ENCODE results near the gene CPEB1.

GRCh38 chr15:82647045-82647834, at the start of gene CPEB1:
- TF ChIP-seq POLR2A (IDR thresholded peaks at IDR 0.05) (no peak), CTCF (IDR thresholded peaks at IDR 0.05) (no peak)

All from Peyer's patch (tissue), 4 donors.